Measurements from ENCODE around the gene ZNF2.

DNA sequence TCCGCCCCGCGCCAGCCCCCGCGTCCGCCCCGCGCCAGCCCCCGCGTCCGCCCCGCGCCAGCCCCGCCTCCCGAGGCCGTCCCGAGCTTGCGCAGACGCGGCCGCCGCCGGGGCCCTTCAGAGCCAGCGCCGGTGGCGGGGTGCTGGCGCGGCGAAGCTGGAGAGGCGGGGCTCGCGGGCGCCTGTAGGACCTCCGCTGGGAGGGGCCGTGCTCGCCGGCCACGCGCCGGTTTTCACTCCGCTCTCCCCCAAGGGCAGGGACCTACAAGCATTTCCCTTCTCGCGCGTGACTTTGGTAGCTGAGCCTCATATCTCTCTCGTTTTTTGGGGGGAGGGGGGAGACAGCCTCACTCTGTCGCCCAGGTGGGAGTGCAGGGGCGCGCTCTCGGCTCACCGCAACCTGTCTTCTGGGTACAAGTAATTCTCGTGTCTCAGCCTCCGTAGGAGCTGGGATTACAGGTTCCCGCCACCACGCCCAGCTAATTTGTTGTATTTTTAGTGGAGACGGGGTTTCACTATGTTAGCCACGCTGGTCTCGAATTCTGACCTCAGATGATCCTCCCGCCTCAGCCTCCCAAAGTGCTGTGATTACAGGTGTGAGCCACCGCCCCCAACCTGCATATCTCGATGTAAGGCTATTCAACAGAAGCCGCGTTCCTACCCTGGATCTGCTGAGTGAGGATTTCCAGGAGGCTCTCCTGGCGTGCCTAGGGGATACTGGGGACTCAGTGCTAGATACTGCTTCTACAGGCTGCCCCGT lies 5.7 kb upstream of the ZNF2 start, which contains the start of gene ZNF514:
- TF ChIP-seq, protein P1, sequence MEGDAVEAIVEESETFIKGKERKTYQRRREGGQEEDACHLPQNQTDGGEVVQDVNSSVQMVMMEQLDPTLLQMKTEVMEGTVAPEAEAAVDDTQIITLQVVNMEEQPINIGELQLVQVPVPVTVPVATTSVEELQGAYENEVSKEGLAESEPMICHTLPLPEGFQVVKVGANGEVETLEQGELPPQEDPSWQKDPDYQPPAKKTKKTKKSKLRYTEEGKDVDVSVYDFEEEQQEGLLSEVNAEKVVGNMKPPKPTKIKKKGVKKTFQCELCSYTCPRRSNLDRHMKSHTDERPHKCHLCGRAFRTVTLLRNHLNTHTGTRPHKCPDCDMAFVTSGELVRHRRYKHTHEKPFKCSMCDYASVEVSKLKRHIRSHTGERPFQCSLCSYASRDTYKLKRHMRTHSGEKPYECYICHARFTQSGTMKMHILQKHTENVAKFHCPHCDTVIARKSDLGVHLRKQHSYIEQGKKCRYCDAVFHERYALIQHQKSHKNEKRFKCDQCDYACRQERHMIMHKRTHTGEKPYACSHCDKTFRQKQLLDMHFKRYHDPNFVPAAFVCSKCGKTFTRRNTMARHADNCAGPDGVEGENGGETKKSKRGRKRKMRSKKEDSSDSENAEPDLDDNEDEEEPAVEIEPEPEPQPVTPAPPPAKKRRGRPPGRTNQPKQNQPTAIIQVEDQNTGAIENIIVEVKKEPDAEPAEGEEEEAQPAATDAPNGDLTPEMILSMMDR (IDR thresholded peaks at IDR 0.05): no peak
- no peak; the same call in 1 of the 2 replicates for TF ChIP-seq POLR2AphosphoS5 (IDR thresholded peaks at IDR 0.05; ENCODE audit: low read depth, low read length)
